GM12892 (cell line): Measurements from ENCODE around the gene SCLY.

Experiments used
- POLR2A ChIP-seq: IDR thresholded peaks from 2 replicates; pipeline ENCODE4 v1.6.1; 2011; ENCODE audit warnings: low read depth, low read length, control low read depth
- POLR2AphosphoS5 ChIP-seq: IDR thresholded peaks from 2 replicates; pipeline ENCODE4 v1.6.1; 2011; ENCODE audit warnings: low read depth, low read length, control low read depth
- TAF1 ChIP-seq: IDR thresholded peaks from 2 replicates; pipeline ENCODE4 v1.6.1; 2011; ENCODE audit warnings: low read depth, mild to moderate bottlenecking, control low read depth, low read length, borderline replicate concordance

GRCh38 chr2:238104691-238105371 is 44.0 kb downstream of the SCLY start:
- no peak for TF ChIP-seq POLR2AphosphoS5
- no peak for TF ChIP-seq TAF1
- TF ChIP-seq POLR2A = no peak
